GM18526 (cell line): ENCODE results near the gene KCNQ1.

Experiments
- POLR2A ChIP-seq: IDR thresholded peaks from 3 replicates; pipeline ENCODE4 v1.6.1; 2011; ENCODE audit not compliant: insufficient read length; ENCODE audit errors: extremely low read depth

The KCNQ1 gene

GRCh38 chr11:2779981-2780849 lies 335.4 kb downstream of the KCNQ1 start:
- no peak for TF ChIP-seq POLR2A

DNA sequence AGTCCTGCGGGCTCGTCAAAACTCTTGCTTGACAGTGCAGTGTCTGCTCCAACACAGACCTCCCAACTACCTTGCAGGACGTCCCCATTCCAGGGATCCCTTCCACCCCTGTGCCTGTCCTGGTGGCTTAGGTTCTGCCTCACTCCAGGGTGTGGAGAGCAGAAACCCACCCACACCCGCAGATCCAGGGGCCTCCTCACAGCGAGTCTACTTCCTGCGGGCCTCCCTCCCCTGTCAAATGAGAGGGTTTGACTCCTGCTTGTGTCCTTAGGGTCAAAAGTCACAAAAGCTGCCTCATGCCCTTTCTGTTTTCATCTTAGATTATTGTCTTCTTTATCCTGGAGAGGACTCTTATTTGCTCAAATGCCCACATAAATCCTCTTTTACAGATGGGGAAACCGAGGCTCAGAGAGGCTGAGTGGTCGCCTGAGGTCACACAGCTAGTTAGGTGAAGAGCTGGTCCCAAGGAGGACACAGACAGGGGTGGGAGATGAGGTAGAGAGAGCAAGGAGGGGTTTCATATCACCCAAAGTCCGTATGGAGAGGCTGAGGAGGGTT lies 336.1 kb downstream of the KCNQ1 start:
- no peak for TF ChIP-seq POLR2A

DNA sequence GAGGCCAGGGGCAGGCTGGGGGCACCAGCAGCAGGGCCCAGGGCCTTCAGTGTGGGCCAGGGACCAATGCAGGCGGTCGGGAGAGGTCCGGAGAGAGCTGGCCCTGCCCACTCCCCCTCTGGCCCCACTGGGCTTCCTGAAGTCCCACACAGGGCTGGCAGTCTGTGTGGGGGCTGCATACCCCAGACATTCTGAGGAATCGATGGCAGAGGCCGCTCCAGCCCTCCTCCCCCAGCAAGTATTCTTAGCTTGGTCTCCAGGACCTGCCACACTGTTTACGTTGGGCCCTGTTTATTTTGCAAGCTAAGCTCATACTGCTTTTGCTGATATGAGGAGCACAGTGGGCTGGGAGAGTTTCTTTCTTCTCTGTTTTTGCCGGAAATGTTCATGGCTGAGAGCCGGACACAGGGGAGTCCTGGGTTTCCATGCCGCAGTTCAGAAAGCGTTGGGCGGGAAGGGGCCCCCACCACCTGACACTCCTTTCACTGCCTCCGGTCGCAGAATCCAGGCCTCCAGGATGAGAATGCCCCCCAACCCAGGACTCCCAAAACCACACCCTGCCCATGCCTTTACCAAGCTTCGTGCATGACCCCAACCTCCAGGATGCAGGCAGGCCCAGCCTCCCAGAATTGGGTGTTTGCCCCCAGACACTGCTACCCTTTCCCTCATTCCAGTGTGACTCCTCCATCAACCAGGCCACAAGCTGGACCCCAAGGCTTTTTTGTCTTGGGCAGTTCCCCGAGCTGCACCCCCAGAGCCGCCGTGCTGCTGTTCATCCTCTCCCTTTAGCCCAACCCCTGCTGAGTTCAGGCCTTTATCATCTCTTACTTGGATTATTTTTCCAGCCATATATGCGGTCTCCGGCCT lies 336.8 kb downstream of the KCNQ1 start:
- no peak for TF ChIP-seq POLR2A

GRCh38 chr11:2782769-2783168 lies 338.0 kb downstream of the KCNQ1 start:
- TF ChIP-seq POLR2A, result no peak

DNA sequence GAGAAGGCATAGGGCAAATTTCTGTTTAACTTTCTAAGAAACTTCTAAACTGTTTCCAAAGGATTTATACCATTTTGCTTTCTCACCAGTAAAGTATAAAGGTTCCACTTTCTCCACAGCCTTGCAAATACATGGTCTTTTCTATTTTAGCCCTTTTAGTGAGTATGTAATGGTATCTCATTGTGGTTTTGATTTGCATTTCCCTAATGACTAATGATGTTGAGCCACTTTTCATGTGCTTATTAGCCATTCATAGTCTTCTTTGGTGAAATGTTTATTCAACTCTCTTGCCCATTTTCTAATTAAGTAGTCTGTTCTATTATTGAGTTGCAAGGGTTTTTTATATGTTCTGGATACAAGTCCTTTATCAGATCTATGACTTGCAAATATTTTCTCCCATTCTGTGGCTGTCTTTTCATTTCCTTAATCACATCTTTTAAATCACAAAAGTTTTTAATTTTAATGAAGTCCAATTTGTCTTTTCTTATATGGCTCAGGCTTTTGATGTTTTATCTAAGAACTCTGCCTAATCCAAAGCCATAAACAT lies 338.8 kb downstream of the KCNQ1 start:
- no peak for TF ChIP-seq POLR2A

- no peak for TF ChIP-seq POLR2A
Measured at GRCh38 chr11:2787816-2788167, 343.0 kb downstream of the KCNQ1 start.

DNA sequence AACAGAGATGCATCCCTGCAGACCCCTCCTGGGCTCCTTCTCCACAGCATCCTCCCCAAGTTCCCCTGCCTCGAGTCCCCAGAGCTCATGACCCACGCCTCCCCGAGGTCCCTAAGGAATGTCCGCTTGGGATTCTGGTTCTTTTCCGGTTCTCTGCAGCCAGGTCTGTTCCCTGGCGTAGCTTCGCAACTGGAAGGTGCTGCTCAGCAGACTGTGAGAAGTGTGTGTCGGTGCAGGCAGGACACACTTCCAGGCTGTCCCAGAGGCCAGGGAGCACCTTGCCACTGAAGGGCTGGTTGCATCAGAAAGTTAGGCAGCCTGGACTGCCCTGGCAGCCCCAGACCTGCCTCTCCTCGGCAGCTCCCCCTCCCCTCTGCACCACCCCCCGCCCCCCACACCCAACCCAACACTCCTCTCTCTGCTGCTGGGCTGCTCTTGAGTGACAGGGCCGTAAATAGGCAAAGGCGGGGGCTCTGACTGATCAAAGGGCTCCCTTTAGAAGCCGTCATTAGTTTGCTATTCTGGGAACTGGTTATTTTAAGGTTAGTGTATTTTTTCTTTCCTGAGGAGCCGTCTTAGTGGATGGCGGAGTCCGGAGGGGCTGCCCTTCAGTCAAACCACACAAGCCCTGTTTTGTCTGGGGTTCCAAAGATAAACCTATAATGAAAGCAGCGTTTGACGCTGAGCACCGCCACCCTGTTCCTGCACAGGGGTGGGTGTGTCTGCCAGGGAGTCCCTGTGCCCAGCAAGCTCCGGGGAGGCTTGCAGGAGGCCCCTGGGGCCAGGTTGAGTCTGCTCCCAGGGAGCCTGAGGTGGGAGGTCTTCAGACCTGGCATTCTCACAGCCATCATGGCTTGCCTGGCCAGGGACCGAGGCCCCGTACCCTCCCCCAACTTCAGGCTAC lies 343.6 kb downstream of the KCNQ1 start:
- TF ChIP-seq POLR2A, result no peak

GRCh38 chr11:2789331-2789730 lies 344.5 kb downstream of the KCNQ1 start:
- no peak for TF ChIP-seq POLR2A

DNA sequence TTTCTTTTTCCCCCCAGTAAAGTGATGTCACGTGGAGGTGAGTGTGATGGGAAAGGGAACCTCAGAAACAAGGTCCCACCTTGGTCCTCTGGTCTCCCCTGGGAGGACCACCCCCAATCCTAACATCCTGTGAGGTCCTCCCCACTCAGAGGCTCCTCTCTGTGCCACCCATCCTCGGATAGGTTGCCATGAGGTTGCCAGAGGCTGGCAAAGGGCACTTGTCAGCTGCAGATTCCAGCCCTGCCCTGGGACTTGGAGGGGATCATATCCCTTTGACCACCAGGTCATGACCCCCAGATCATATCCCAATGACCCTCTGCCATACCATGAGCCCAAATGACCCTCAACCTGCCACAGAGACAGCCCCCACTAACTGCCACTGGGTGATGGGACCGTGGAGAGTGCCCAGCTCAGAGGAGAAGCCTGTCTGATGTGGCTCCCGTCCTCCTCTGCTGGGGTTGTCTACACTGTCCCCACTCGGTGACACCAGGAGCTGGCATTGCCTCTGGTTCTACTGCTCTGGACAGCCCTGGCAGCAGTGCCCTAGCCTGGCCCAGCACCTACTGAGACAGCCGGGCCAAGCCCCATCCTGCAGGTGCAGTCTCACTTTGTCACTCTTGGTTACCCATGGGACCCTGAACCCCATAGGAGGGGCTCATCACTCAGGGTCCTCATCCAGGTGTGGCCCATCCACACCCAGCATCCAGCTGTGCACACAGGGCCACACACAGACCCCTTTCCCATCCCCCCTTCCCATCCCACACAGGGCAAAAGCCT lies 345.2 kb downstream of the KCNQ1 start:
- no peak for TF ChIP-seq POLR2A

DNA sequence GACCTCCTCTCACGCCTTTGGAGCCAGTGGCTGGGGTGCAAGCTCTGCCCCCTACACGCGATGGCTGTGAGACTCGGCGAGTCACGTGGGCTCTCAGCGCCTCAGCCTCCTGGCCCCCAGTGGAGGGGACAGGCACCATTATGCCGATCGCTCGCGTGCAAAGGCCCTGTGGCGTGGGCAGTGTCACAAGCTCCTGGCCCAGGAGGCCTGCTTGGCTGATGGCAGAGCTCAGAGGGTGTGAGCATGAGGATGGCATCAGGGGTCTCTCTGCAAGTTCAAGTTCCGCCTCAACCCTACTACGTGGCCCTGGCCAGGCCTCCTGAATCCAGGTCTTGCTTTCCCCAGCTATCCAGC lies 345.7 kb downstream of the KCNQ1 start:
- no peak for TF ChIP-seq POLR2A

DNA sequence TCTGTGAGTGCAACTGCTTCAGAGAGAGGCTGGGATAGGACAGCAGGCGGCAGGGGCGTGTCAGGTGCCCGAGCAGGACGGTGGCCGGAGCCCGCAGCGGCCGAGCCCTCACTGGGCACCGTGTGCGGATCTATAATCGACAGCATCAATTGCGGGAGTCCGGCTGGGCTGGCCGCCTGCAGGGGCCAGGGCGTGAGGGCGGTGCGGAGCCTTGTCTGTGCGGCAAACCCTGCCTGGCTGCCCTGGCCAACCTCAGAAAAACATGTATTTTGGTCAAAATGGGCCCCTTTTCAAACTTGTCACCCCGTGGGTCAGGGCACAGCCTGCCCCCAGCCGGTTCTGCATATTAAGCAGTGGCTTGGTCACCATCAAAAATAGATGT lies 346.3 kb downstream of the KCNQ1 start:
- no peak for TF ChIP-seq POLR2A

DNA sequence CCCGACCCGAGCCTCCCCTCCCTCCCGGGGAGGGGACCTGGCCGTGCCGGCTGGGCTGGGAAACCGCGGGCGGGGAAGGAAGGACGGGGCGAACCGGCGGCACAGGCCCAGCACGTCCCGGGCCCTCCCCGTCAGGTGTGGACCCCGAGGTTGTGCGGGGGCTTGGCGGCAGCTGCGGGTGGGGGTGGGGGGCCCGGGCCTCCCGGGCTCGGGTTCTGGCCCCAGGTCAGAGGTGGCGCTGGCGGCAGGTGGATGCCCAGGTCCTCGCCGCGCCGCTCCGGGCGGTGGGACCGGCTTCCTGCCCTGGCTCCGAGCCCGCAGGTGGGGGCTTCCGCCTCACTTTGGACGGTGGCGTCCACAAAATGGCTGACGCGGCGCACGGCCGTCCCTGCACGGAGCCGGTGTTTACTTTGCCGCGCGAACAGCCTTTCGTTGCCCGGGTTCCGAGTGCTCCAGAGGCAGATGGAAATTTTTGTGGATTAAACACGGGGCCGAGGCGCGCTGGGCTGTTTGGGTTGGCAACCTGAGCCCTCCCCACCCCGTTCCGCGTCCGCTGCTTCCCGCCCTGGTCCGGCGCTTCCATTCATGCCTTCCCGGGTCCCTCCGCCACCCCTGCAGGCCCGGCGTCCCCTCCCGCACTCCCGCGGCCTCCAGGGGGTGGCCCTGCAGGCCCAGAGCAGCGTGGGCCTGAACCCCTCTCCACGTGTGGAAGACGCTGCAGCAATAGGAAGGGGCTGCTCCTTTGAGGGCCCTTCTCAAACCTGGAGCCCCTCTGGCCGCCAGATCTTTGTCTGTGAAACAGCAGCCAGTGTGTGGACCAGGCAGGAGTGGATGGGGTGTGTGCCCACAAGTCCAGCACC lies 346.9 kb downstream of the KCNQ1 start:
- no peak for TF ChIP-seq POLR2A
